ENCODE results near the gene RNF128.

DNA sequence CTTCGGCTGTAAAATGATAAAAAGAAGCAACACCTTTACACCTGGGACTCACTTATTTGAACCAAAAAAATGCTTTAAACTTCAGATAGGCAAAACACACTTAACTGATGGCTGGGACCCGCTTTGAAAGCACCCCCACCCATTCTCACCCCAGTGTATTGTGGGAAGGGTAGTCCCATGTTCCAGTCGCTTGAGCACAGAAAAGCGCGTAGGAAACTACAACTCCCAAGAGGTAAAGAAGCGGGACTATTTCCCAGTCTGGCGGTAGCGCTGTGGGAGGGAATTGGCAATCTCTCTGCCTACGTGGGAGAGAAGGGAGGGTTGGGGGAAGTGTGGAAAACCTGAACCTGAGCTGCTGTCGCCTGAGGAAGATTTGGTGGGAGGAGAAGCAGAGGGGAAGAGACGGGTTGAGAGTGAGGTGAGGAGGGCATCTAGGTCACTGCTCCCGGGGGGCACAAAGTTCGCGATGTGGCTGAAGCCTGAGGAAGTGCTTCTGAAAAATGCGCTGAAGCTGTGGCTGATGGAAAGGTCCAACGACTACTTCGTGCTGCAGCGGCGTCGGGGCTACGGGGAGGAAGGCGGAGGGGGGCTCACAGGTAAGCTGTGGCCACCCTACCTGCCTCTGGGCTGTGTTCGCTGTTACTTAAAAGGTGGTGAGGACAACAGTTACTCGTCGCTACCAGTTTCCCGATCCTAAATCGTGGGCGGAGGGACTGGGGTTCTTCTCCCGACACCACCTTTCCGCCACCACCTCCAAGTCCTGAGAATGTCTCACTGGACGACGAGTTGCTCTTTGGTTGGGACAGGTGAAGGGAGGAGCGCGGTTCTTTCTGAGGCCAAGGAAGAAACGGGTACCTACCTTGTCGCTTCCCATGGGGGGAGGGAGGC, 76.1 kb downstream of the RNF128 start, which contains the start of gene TBC1D8B:
- TF ChIP-seq EGR1 (IDR thresholded peaks at IDR 0.05; ENCODE audit: borderline replicate concordance in 1 of 2, low read depth in 2 of 2, low read length in 2 of 2) = no peak
- TF ChIP-seq, protein P1, sequence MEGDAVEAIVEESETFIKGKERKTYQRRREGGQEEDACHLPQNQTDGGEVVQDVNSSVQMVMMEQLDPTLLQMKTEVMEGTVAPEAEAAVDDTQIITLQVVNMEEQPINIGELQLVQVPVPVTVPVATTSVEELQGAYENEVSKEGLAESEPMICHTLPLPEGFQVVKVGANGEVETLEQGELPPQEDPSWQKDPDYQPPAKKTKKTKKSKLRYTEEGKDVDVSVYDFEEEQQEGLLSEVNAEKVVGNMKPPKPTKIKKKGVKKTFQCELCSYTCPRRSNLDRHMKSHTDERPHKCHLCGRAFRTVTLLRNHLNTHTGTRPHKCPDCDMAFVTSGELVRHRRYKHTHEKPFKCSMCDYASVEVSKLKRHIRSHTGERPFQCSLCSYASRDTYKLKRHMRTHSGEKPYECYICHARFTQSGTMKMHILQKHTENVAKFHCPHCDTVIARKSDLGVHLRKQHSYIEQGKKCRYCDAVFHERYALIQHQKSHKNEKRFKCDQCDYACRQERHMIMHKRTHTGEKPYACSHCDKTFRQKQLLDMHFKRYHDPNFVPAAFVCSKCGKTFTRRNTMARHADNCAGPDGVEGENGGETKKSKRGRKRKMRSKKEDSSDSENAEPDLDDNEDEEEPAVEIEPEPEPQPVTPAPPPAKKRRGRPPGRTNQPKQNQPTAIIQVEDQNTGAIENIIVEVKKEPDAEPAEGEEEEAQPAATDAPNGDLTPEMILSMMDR (IDR thresholded peaks at IDR 0.05 in 2 of 3, conservative IDR thresholded peaks at IDR 0.05 in 1 of 3; ENCODE audit: control insufficient read depth in 2 of 3, extremely low read depth in 1 of 3, insufficient read depth in 1 of 3, low read depth in 3 of 3, low read length in 3 of 3) = no peak
- TF ChIP-seq TAF1 (IDR thresholded peaks at IDR 0.05; ENCODE audit: borderline replicate concordance, low read depth, low read length) = no peak

All from GM12878 (cell line).